ENCODE results near the gene ARPC1B. TPM values are rescaled to one million over a fixed set of nuclear protein-coding genes. Genes with fewer than 3 reads are reported as not detected.
"Not testable (repeated sequence)": the region's sequence is repeated elsewhere in the genome, so short reads cannot be mapped to it uniquely, and the experiment has no call there.

Gene ARPC1B
- total and polyA plus RNA-seq, 3 donors from 2014 or later: 50.5 to 64.9 (median 64.6) TPM

DNA sequence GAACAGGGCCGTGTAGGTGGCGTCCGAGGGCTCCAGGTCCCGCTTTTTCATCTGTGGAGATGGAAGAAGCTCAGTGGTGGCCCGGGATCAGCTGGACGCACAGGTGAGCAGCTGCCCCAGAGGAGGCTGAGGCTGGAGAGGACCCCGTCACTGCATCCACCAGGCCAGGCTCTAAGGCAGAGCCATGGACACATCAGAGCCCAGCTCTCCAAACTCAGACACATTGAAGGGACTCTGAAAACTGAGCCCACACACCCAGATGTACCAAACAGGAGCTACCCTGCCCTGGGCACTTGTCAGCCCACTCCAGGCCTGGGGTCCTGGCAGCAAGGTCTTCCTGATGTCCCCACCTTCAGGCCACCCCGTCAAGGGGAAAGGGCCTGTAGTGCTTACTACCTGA, 55.2 kb downstream of the ARPC1B start:
- no peak overlapping the region for H3K4me3 ChIP-seq
- WGBS, 2 donors: 89 to 91% methylated on average over 4 to 8 of the region's 8 CpGs
- no peaks in the 10 kb centered on the region for H3K36me3 ChIP-seq (ENCODE audit: low read depth, missing control alignments)
- no peak overlapping the region for H3K27ac ChIP-seq
- H3K4me1 ChIP-seq: peaks cover 7% of the 10 kb centered on the region
- H3K9me3 ChIP-seq: no peaks in the 10 kb centered on the region
- no peaks in the 10 kb centered on the region for H3K27me3 ChIP-seq
- intact Hi-C loops (cut with DNase I; ENCODE audit: low total_unique reads): no loop called here
- TF ChIP-seq, protein P1, sequence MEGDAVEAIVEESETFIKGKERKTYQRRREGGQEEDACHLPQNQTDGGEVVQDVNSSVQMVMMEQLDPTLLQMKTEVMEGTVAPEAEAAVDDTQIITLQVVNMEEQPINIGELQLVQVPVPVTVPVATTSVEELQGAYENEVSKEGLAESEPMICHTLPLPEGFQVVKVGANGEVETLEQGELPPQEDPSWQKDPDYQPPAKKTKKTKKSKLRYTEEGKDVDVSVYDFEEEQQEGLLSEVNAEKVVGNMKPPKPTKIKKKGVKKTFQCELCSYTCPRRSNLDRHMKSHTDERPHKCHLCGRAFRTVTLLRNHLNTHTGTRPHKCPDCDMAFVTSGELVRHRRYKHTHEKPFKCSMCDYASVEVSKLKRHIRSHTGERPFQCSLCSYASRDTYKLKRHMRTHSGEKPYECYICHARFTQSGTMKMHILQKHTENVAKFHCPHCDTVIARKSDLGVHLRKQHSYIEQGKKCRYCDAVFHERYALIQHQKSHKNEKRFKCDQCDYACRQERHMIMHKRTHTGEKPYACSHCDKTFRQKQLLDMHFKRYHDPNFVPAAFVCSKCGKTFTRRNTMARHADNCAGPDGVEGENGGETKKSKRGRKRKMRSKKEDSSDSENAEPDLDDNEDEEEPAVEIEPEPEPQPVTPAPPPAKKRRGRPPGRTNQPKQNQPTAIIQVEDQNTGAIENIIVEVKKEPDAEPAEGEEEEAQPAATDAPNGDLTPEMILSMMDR (IDR thresholded peaks at IDR 0.05): no peak
- TF ChIP-seq POLR2A (IDR thresholded peaks at IDR 0.05): no peak
- no peak for DNase-seq

- H3K4me3 ChIP-seq; intact Hi-C loops (cut with DNase I; ENCODE audit: low total_unique reads); H3K4me1 ChIP-seq; H3K27me3 ChIP-seq; H3K9me3 ChIP-seq; H3K36me3 ChIP-seq (ENCODE audit: low read depth, missing control alignments); DNase-seq: not testable (repeated sequence)
- WGBS, 2 donors: 66 to 77% methylated on average over 12 to 13 of the region's 13 CpGs
- peak overlapping the region in 1 of 2 donors; percentile 15 for H3K27ac ChIP-seq
Measured at GRCh38 chr7:99431756-99432540, 57.4 kb downstream of the ARPC1B start.

DNA sequence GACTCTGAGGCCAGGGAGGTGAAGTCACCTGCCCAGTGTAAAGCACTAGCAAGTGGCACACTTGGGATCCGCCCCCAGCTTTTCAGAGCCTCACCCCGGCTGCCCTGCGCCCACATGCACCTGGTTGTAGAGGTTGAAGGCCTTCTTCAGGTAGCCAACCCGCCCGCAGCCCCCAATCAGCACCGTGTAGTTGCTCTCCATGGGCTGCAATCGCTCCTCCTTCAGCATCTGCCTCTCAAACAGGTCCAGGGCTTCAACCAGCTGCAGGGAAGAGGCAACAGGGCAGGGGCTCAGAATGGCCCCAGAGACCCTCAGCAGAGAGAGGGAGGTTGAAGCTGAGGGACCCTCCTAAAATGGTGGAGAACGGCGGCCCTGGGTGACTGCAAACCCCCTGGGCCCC, 58.6 kb downstream of the ARPC1B start:
- Histone ChIP-seq H3K4me3 (no peak overlapping the region), H3K27ac (no peak overlapping the region), H3K27me3 (no peaks in the 10 kb centered on the region), H3K9me3 (no peaks in the 10 kb centered on the region), H3K36me3 (ENCODE audit: low read depth, missing control alignments) (no peaks in the 10 kb centered on the region), H3K4me1 (peaks cover 13% of the 10 kb centered on the region)
- DNase-seq: no peak
- 89 to 91% methylated on average over 6 to 9 of the region's 9 CpGs for WGBS, 2 donors
- intact Hi-C loops (cut with DNase I; ENCODE audit: low total_unique reads): no loop called here
- TF ChIP-seq, protein P1 (IDR thresholded peaks at IDR 0.05): no peak
- TF ChIP-seq POLR2A (IDR thresholded peaks at IDR 0.05): no peak

DNA sequence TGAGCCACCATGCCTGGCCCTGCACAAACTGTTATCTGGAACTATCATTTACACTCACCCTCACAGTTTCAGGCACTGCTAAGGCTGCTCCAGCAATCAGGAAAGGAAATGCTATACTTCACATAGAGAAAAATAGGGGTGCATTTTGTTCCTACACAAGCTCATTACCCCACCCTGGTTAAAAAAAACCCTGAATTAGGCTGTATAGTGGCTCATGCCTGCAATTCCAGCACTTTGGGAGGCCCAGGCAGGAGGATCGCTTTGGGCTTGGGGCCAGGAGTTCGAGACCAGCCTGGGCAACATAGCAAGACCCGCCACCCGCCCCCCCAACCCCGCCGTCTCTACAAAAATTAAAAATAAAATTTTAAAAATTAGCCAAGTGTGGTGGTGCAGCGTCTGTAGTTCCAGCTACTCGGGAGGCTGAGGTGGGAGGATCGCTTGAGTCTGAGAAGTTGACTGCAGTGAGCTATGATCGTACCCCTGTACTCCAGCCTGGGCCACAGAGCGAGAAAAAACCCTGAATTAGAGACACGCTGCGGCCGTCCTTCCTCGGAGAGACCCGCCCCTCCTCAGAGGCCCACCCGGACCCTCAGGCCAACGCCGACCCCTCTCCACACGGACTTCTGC, 63.5 kb downstream of the ARPC1B start:
- Histone ChIP-seq H3K27me3 (no peaks in the 10 kb centered on the region), H3K4me3 (peak overlapping the region; percentile 95 to 99), H3K9me3 (no peaks in the 10 kb centered on the region), H3K4me1 (peaks cover 38% of the 10 kb centered on the region), H3K36me3 (ENCODE audit: low read depth, missing control alignments) (no peaks in the 10 kb centered on the region), H3K27ac (peak overlapping the region; percentile 92 to 96)
- 12 to 15% methylated on average over 16 to 20 of the region's 20 CpGs for WGBS, 2 donors
- TF ChIP-seq, protein P1 (IDR thresholded peaks at IDR 0.05): no peak
- TF ChIP-seq POLR2A (IDR thresholded peaks at IDR 0.05): no peak
- intact Hi-C loops (cut with DNase I; ENCODE audit: low total_unique reads): no loop called here
- DNase-seq: no peak

- Histone ChIP-seq H3K4me1 (peaks cover 38% of the 10 kb centered on the region), H3K36me3 (ENCODE audit: low read depth, missing control alignments) (no peaks in the 10 kb centered on the region), H3K27me3 (no peaks in the 10 kb centered on the region), H3K4me3 (peak within 1 kb of the TSS; percentile 95 to 99), H3K27ac (peak within 1 kb of the TSS; percentile 92 to 96), H3K9me3 (no peaks in the 10 kb centered on the region)
- peak; percentile 97 for DNase-seq
- TF ChIP-seq, protein P1 (IDR thresholded peaks at IDR 0.05): peak in 2 of 3 experiments; percentile 12 to 34
- peak; percentile 23 for TF ChIP-seq POLR2A (IDR thresholded peaks at IDR 0.05)
- intact Hi-C loops (cut with DNase I; ENCODE audit: low total_unique reads): no loop called here
- WGBS, 2 donors: 1% methylated on average over 19 to 79 of the region's 89 CpGs
Measured at GRCh38 chr7:99438573-99439480, 64.3 kb downstream of the ARPC1B start, which contains the start of the genes CPSF4 and PTCD1. Gene CPSF4 (plus strand): TSS chr7:99438943. CDS start chr7:99439083, 140 bp downstream. Gene PTCD1 (minus strand): TSS chr7:99438798. CDS start chr7:99435242, 3,556 bp downstream.
